IMR-90 (cell line): ENCODE data around the gene MRFAP1L1. TPM values are rescaled to one million over a fixed set of nuclear protein-coding genes. Genes with fewer than 3 reads are reported as not detected.

Experiments used
- ATAC-seq: fragments of 200-7000 bp; cut with Tn5 transposase; 2 replicates; pipeline ENCODE4 v1.9.1; 2020; ENCODE audit warnings: low read depth, mild to moderate bottlenecking, moderate library complexity
- BruUV-seq: library from RNA; stranded (reverse); fragments of 400-500 nt; replicated peaks from 2 replicates; lab custom pipeline; 2021; lab: Mats Ljungman, UMichigan
- CTCF ChIA-PET: fragments of 300-600 bp; formaldehyde crosslinking; extraction: SDS; loops from one replicate; lab custom pipeline; 2021; ENCODE audit warnings: antibody characterized with exemption; lab: Yijun Ruan, JAX
- POLR2A ChIA-PET: fragments of 300-600 bp; sonication (Branson Sonifier 250); formaldehyde crosslinking; loops from one replicate; lab custom pipeline; 2022; ENCODE audit warnings: antibody characterized with exemption; ENCODE audit not compliant: unreplicated experiment; lab: Charles Lee
- DNase-seq: peaks from one replicate; pipeline ENCODE4 v3.0.0; 2013
- H2AFZ ChIP-seq: replicated peaks from 2 replicates; pipeline ENCODE3; 2013; ENCODE audit warnings: low read length, mild to moderate bottlenecking; ENCODE audit not compliant: poor library complexity
- H2AK5ac ChIP-seq: 2 replicates; pipeline ENCODE4 v1.6.1; 2013; ENCODE audit warnings: low read depth, low read length, inconsistent platforms
- H2AK9ac ChIP-seq: replicated peaks from 2 replicates; pipeline ENCODE3; 2013; ENCODE audit warnings: mild to moderate bottlenecking, low read depth, low read length, moderate library complexity; ENCODE audit not compliant: poor library complexity
- H2BK120ac ChIP-seq: 2 replicates; pipeline ENCODE4 v1.6.1; 2013; ENCODE audit warnings: low read depth, low read length, inconsistent platforms
- H2BK15ac ChIP-seq: 3 replicates; pipeline ENCODE4 v1.6.1; 2013; ENCODE audit warnings: low read depth, low read length, inconsistent platforms
- H2BK20ac ChIP-seq: 2 replicates; pipeline ENCODE4 v1.6.1; 2013; ENCODE audit warnings: low read depth, mild to moderate bottlenecking, inconsistent platforms, low read length, moderate library complexity
- H2BK5ac ChIP-seq: 2 replicates; pipeline ENCODE4 v1.6.1; 2013; ENCODE audit warnings: mild to moderate bottlenecking, low read depth, low read length, inconsistent platforms; ENCODE audit not compliant: poor library complexity, severe bottlenecking
- H3K14ac ChIP-seq: replicated peaks from 2 replicates; pipeline ENCODE4 v1.6.1; 2013; ENCODE audit warnings: low read depth, low read length, inconsistent platforms
- H3K18ac ChIP-seq: 2 replicates; pipeline ENCODE4 v1.6.1; 2013; ENCODE audit warnings: low read depth, low read length, control low read depth
- H3K23ac ChIP-seq: 2 replicates; pipeline ENCODE4 v1.6.1; 2013; ENCODE audit warnings: low read depth, low read length, inconsistent platforms
- H3K27ac ChIP-seq: 2 replicates; pipeline ENCODE4 v1.5.1; 2013; ENCODE audit warnings: mild to moderate bottlenecking, control low read depth, low read length; ENCODE audit not compliant: insufficient read depth
- H3K27me3 ChIP-seq: 2 replicates; pipeline ENCODE4 v1.6.1; 2013; ENCODE audit warnings: low read length; ENCODE audit not compliant: control insufficient read depth, insufficient read depth
- H3K36me3 ChIP-seq: 2 replicates; pipeline ENCODE4 v1.6.1; 2013; ENCODE audit warnings: low read length, mixed read lengths; ENCODE audit not compliant: control insufficient read depth, insufficient read depth
- H3K4ac ChIP-seq: 2 replicates; pipeline ENCODE4 v1.6.1; 2013; ENCODE audit warnings: low read depth, low read length, inconsistent platforms
- H3K4me1 ChIP-seq: 2 replicates; pipeline ENCODE4 v1.6.1; 2013; ENCODE audit warnings: low read length, mixed read lengths; ENCODE audit not compliant: control insufficient read depth, insufficient read depth
- H3K4me2 ChIP-seq: 2 replicates; pipeline ENCODE4 v1.6.1; 2013; ENCODE audit warnings: low read depth, mild to moderate bottlenecking, control low read depth, low read length, moderate library complexity
- H3K4me3 ChIP-seq: 2 replicates; pipeline ENCODE4 v1.5.1; 2013; ENCODE audit warnings: low read depth, mild to moderate bottlenecking, control low read depth, low read length, moderate library complexity; ENCODE audit not compliant: insufficient read depth
- H3K56ac ChIP-seq: 2 replicates; pipeline ENCODE4 v1.6.1; 2013; ENCODE audit warnings: low read length, inconsistent platforms; ENCODE audit not compliant: insufficient read depth; ENCODE audit errors: extremely low read depth
- H3K79me1 ChIP-seq, 2 experiments: 2 replicates each; pipeline ENCODE4 v1.6.1; 2013; ENCODE audit warnings: low read length in 2 of 2, inconsistent platforms in 1 of 2, low read depth in 1 of 2
- H3K9ac ChIP-seq: 2 replicates; pipeline ENCODE4 v1.6.1; 2013; ENCODE audit warnings: low read depth, low read length, control low read depth
- H3K9me1 ChIP-seq: 2 replicates; pipeline ENCODE4 v1.6.1; 2013; ENCODE audit warnings: low read length, inconsistent platforms; ENCODE audit not compliant: insufficient read depth
- H3K9me3 ChIP-seq: 2 replicates; pipeline ENCODE4 v1.6.1; 2013; ENCODE audit warnings: low read length; ENCODE audit not compliant: control insufficient read depth, insufficient read depth
- H4K20me1 ChIP-seq: 2 replicates; pipeline ENCODE4 v1.6.1; 2013; ENCODE audit warnings: low read length, inconsistent platforms; ENCODE audit not compliant: insufficient read depth
- H4K5ac ChIP-seq: 2 replicates; pipeline ENCODE4 v1.6.1; 2013; ENCODE audit warnings: mild to moderate bottlenecking, low read depth, low read length, control low read depth
- H4K8ac ChIP-seq, 2 experiments: 2 replicates each; pipeline ENCODE4 v1.6.1; 2013; ENCODE audit warnings: low read depth in 2 of 2, low read length in 2 of 2, control low read depth in 1 of 2, inconsistent platforms in 1 of 2
- H4K91ac ChIP-seq: 2 replicates; pipeline ENCODE4 v1.6.1; 2013; ENCODE audit warnings: low read depth, low read length, inconsistent platforms; ENCODE audit not compliant: insufficient read depth
- BHLHE40 ChIP-seq: fragments of 150-350 bp; IDR thresholded peaks from 2 replicates; pipeline ENCODE4 v1.6.1; 2016; ENCODE audit warnings: mild to moderate bottlenecking, low read depth, low read length
- CEBPB ChIP-seq: IDR thresholded peaks from 2 replicates; pipeline ENCODE4 v1.6.1; 2012; ENCODE audit warnings: low read depth, low read length, improper control_type of control experiment
- CHD1 ChIP-seq: IDR thresholded peaks from 2 replicates; pipeline ENCODE4 v1.6.1; 2012; ENCODE audit warnings: low read depth, low read length, improper control_type of control experiment
- CTCF ChIP-seq: conservative IDR thresholded peaks from 2 replicates; pipeline ENCODE4 v1.5.1; 2012; ENCODE audit warnings: mild to moderate bottlenecking, low read depth, low read length, improper control_type of control experiment
- ELK1 ChIP-seq: fragments of 150-350 bp; IDR thresholded peaks from 2 replicates; pipeline ENCODE4 v1.6.1; 2016; ENCODE audit warnings: low read depth, mild to moderate bottlenecking, low read length, moderate library complexity, borderline replicate concordance
- FOS ChIP-seq: fragments of 150-350 bp; IDR thresholded peaks from 2 replicates; pipeline ENCODE4 v1.6.1; 2016; ENCODE audit warnings: low read depth, low read length
- MAFK ChIP-seq: IDR thresholded peaks from 2 replicates; pipeline ENCODE4 v1.6.1; 2012; ENCODE audit warnings: low read depth, low read length, improper control_type of control experiment
- MXI1 ChIP-seq: IDR thresholded peaks from 2 replicates; pipeline ENCODE4 v1.6.1; 2012; ENCODE audit warnings: low read depth, mild to moderate bottlenecking, low read length, moderate library complexity, borderline replicate concordance
- NFE2L2 ChIP-seq: fragments of 150-350 bp; IDR thresholded peaks from 2 replicates; pipeline ENCODE4 v1.6.1; 2016; ENCODE audit warnings: low read depth, mild to moderate bottlenecking, low read length
- POLR2A ChIP-seq: IDR thresholded peaks from 2 replicates; pipeline ENCODE4 v1.6.1; 2012; ENCODE audit warnings: mild to moderate bottlenecking, low read depth, low read length
- RAD21 ChIP-seq: IDR thresholded peaks from 2 replicates; pipeline ENCODE4 v1.6.1; 2012; ENCODE audit warnings: low read length, improper control_type of control experiment
- RCOR1 ChIP-seq: IDR thresholded peaks from 2 replicates; pipeline ENCODE4 v1.6.1; 2012; ENCODE audit warnings: mild to moderate bottlenecking, low read length, improper control_type of control experiment; ENCODE audit not compliant: insufficient replicate concordance
- RFX5 ChIP-seq: IDR thresholded peaks from 2 replicates; pipeline ENCODE4 v1.8.0; 2012; ENCODE audit warnings: low read depth, mild to moderate bottlenecking, low read length, moderate library complexity
- SMC3 ChIP-seq: fragments of 150-350 bp; IDR thresholded peaks from 2 replicates; pipeline ENCODE4 v1.6.1; 2016; ENCODE audit warnings: low read depth, mild to moderate bottlenecking, antibody characterized with exemption, low read length, moderate library complexity
- whole genome bisulfite sequencing, 2 experiments: methylation state at CpG; one replicate each; pipeline versions ENCODE4 v1.1.5 to v1.1.7; 2013; ENCODE audit warnings: missing lambda C conversion rate in 2 of 2; ENCODE audit not compliant: insufficient read length in 1 of 2; ENCODE audit errors: extremely low coverage in 2 of 2; 5-methylcytosine and 5-hydroxymethylcytosine counted together
- dilution Hi-C: fragments of 300-500 bp; cut with HindIII; formaldehyde crosslinking; loops from one replicate; pipeline ENCODE4 v1.14.3; 2018; ENCODE audit warnings: low sequenced_read_pairs; ENCODE audit not compliant: unreplicated experiment
- in situ Hi-C: fragments of 300-500 bp; cut with MboI; formaldehyde crosslinking; loops from 3 replicates; pipeline ENCODE4 v1.14.3; 2019; ENCODE audit warnings: low sequenced_read_pairs, inconsistent platforms, mixed read lengths
- intact Hi-C: fragments of 100-400 bp; cut with micrococcal nuclease; formaldehyde crosslinking; loops from 2 replicates; pipeline ENCODE4 v1.10.0; 2022
- polyA plus RNA-seq, 3 experiments: library from polyadenylated mRNA; depleted of rRNA; stranded (reverse); fragments of >200 nt; gene quantifications; 2 replicates each; pipeline ENCODE4 v1.2.3, GENCODE V29; 2012; ENCODE audit warnings: low replicate concordance in 1 of 3
- total RNA-seq: library from RNA; depleted of rRNA; stranded (reverse); fragments of >200 nt; gene quantifications from 2 replicates; pipeline ENCODE4 v1.2.3, GENCODE V29; 2012

MRFAP1L1 gene
- total and polyA plus RNA-seq, 2 of the 4 experiments (the other 2 are of a cell fraction) = 31.7 to 47.0 TPM

- Histone ChIP-seq H3K9me3 (no peaks in the 10 kb centered on the region), H2BK120ac (peak overlapping the region; percentile 87), H3K79me1 (peaks cover 0 to 8% of the 10 kb centered on the region in 2 experiments; a peak in 1 of 4 replicates), H4K5ac (peak overlapping the region; percentile 41), H3K23ac (peak overlapping the region; percentile 31), H2BK15ac (peak overlapping the region; percentile 13; the same call in 2 of the 3 replicates), H4K20me1 (no peaks in the 10 kb centered on the region), H3K4me3 (no peak overlapping the region), H3K14ac (peak overlapping the region; percentile 73), H4K91ac (peak overlapping the region; percentile 87), H3K9ac (peak overlapping the region; percentile 47; the same call in 1 of the 2 replicates), H3K36me3 (no peaks in the 10 kb centered on the region), H3K4ac (peak overlapping the region; percentile 80), H3K27ac (peak overlapping the region; percentile 66), H2BK20ac (peak overlapping the region; percentile 14), H2BK5ac (peak overlapping the region; percentile 66), H3K4me1 (peaks cover 20% of the 10 kb centered on the region), H3K18ac (peak overlapping the region; percentile 16), H3K4me2 (peak overlapping the region; percentile 14), H3K9me1 (peaks cover 16% of the 10 kb centered on the region; the same call in 1 of the 2 replicates), H2AFZ (peak overlapping the region; percentile 91), H4K8ac (peak overlapping the region; percentile 41 to 78), H2AK9ac (peak overlapping the region; percentile 13), H2AK5ac (peak overlapping the region; percentile 89), H3K56ac (no peak overlapping the region; the same call in none of the 2 replicates), H3K27me3 (no peaks in the 10 kb centered on the region)
- BruUV-seq = no TSS peak
- dilution Hi-C loops (no loop called here), in situ Hi-C loops (no loop called here), intact Hi-C loops (no loop called here)
- ChIA-PET POLR2A (no interaction called here), CTCF (interaction anchor here (1.2 to 1.5 kb wide), 2 partner anchors 13 to 21 kb away, joined by 3 read pairs; partner anchors contain the start of gene MRFAP1L1)
- no peak for ATAC-seq
- DNase-seq = no peak
- 92% methylated on average over 9 of the region's 24 CpGs; no CpG with 5 or more reads in 1 of the 2 experiments for WGBS, 2 experiments
- TF ChIP-seq CTCF = no peak
- no peak for TF ChIP-seq NFE2L2
- TF ChIP-seq BHLHE40 = no peak
- no peak for TF ChIP-seq RFX5
- TF ChIP-seq POLR2A = no peak
- TF ChIP-seq SMC3 = no peak
- no peak for TF ChIP-seq RAD21
- TF ChIP-seq RCOR1 = no peak
- no peak for TF ChIP-seq FOS
- TF ChIP-seq MAFK = no peak
- TF ChIP-seq CEBPB = no peak
- no peak for TF ChIP-seq CHD1
- no peak for TF ChIP-seq MXI1
- TF ChIP-seq ELK1 = no peak
Observed at GRCh38 chr4:6687947-6688878, 21.5 kb downstream of the MRFAP1L1 start.
